Type B pancreatic cell (in vitro differentiated cells): ENCODE measurements around the gene CRMP1. TPM values are rescaled to one million over a fixed set of nuclear protein-coding genes. Genes with fewer than 3 reads are reported as not detected.

Source experiments
- DNase-seq: peaks from one replicate; pipeline ENCODE4 v3.0.0; 2021; ENCODE audit warnings: mixed read lengths; ENCODE audit not compliant: unreplicated experiment; ENCODE audit errors: extremely low spot score
- H3K27ac Mint-ChIP-seq: 2 replicates; pipeline ENCODE4 v1.8.0; 2021; ENCODE audit warnings: mild to moderate bottlenecking, mixed read lengths
- H3K27me3 Mint-ChIP-seq: 2 replicates; pipeline ENCODE4 v1.8.0; 2021; ENCODE audit warnings: mixed read lengths
- H3K36me3 Mint-ChIP-seq: 2 replicates; pipeline ENCODE4 v1.8.0; 2021; ENCODE audit warnings: mixed read lengths
- H3K4me1 Mint-ChIP-seq: one replicate; pipeline ENCODE4 v1.8.0; 2021; ENCODE audit warnings: mixed read lengths; ENCODE audit not compliant: unreplicated experiment
- H3K4me3 Mint-ChIP-seq: 2 replicates; pipeline ENCODE4 v1.8.0; 2021; ENCODE audit warnings: mild to moderate bottlenecking, mixed read lengths
- H3K9me3 Mint-ChIP-seq: 2 replicates; pipeline ENCODE4 v1.8.0; 2021; ENCODE audit warnings: mixed read lengths
- CTCF ChIP-seq: fragments of 200-600 bp; sonication (generic); conservative IDR thresholded peaks from 2 replicates; pipeline ENCODE4 v1.5.0; 2021; ENCODE audit warnings: antibody characterized with exemption, mild to moderate bottlenecking
- total RNA-seq: library from RNA; stranded (reverse); gene quantifications from 2 replicates; pipeline ENCODE4 v1.2.1, GENCODE V29; 2021; ENCODE audit warnings: low replicate concordance

The CRMP1 gene
- total RNA-seq, 1 donor from 2014 or later = 40.4 TPM

GRCh38 chr4:5824635-5825034 is 68.3 kb downstream of the CRMP1 start:
- Mint-ChIP-seq H3K27me3 (no peaks in the 10 kb centered on the region), H3K4me3 (no peak overlapping the region), H3K9me3 (no peaks in the 10 kb centered on the region), H3K36me3 (peaks cover 53% of the 10 kb centered on the region), H3K27ac (no peak overlapping the region), H3K4me1 (no peaks in the 10 kb centered on the region)
- peak; percentile 70 for TF ChIP-seq CTCF
- DNase-seq = no peak

GRCh38 chr4:5824227-5824626 is 68.7 kb downstream of the CRMP1 start:
- Mint-ChIP-seq H3K4me1 (no peaks in the 10 kb centered on the region), H3K27ac (no peak overlapping the region), H3K9me3 (no peaks in the 10 kb centered on the region), H3K4me3 (no peak overlapping the region), H3K27me3 (no peaks in the 10 kb centered on the region), H3K36me3 (peaks cover 55% of the 10 kb centered on the region)
- no peak for TF ChIP-seq CTCF
- DNase-seq = no peak

GRCh38 chr4:5823542-5824211 is 69.2 kb downstream of the CRMP1 start:
- Mint-ChIP-seq H3K27me3 (no peaks in the 10 kb centered on the region), H3K36me3 (peaks cover 60% of the 10 kb centered on the region), H3K27ac (no peak overlapping the region), H3K4me1 (no peaks in the 10 kb centered on the region), H3K9me3 (no peaks in the 10 kb centered on the region), H3K4me3 (no peak overlapping the region)
- DNase-seq = no peak
- no peak for TF ChIP-seq CTCF

GRCh38 chr4:5822619-5823018 is 70.3 kb downstream of the CRMP1 start:
- Mint-ChIP-seq H3K4me1 (no peaks in the 10 kb centered on the region), H3K36me3 (peaks cover 60% of the 10 kb centered on the region), H3K27ac (no peak overlapping the region), H3K9me3 (no peaks in the 10 kb centered on the region), H3K4me3 (no peak overlapping the region), H3K27me3 (no peaks in the 10 kb centered on the region)
- no peak for TF ChIP-seq CTCF
- DNase-seq = no peak

DNA sequence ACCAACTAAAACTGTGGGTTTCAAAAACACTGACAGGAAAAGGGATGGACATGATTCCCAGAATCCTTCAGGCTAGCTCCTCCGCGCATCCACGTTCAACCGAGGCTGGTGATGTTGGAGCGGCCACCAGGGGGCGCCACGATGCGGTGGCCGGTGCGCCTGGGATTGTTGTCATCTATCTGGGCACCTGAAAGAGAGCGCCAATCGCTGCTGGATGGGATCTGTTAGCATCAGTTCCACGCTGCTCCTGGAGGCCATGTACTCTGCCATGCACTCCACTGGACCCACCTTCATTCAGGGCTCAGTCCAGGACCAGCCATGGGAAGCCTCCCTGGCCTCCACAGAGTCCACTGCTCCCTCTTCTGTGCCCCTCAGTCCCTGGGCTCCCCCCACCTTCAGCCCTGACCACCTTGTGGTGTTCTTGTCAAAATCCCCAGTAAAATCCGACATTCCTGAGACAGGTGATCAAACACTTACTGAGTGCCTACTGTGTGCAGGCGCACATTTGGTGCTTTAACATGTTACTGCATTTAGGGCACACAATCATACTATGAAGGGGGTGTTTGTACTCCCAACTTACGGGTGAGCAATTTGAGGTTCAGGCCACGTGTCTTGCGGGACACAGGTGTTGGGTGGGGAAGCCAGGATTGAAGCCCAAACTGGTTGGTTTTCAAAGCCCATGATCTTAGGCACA is 71.1 kb downstream of the CRMP1 start:
- peak; percentile 81 for TF ChIP-seq CTCF
- no peak for DNase-seq
- Mint-ChIP-seq H3K27ac (no peak overlapping the region), H3K4me3 (no peak overlapping the region), H3K4me1 (no peaks in the 10 kb centered on the region), H3K36me3 (peaks cover 59% of the 10 kb centered on the region), H3K27me3 (no peaks in the 10 kb centered on the region), H3K9me3 (no peaks in the 10 kb centered on the region)
